ENCODE measurements around the gene ENTR1. TPM values are rescaled to one million over a fixed set of nuclear protein-coding genes. Genes with fewer than 3 reads are reported as not detected.

Gene ENTR1
- total and polyA plus RNA-seq, 2 of the 13 experiments (the other 11 are each of a cell fraction or from before 2014, with no cell fraction given): 70.1 to 76.4 TPM

GRCh38 chr9:136370037-136370436, 40.4 kb downstream of the ENTR1 start:
- Histone ChIP-seq H3K4me2 (ENCODE audit: low read depth, low read length) (no peak overlapping the region), H3K9me3 (ENCODE audit: low read length) (no peaks in the 10 kb centered on the region), H4K20me1 (ENCODE audit: insufficient read depth, low read length) (no peaks in the 10 kb centered on the region), H2AFZ (ENCODE audit: low read length) (no peak overlapping the region), H3K9ac (ENCODE audit: insufficient read depth, low read depth, low read length) (no peak overlapping the region), H3K27ac (ENCODE audit: extremely low read length, insufficient read depth, low read length) (no peak overlapping the region), H3K79me2 (ENCODE audit: insufficient read depth, low read length) (no peaks in the 10 kb centered on the region), H3K27me3 (ENCODE audit: control insufficient read depth in 1 of 2, insufficient read depth in 2 of 2, low read length in 2 of 2) (no peaks in the 10 kb centered on the region; a peak in 1 of 5 replicates), H3K36me3 (replicated peaks in 1 of 2; ENCODE audit: control insufficient read depth in 1 of 2, insufficient read depth in 2 of 2, low read length in 2 of 2) (peaks cover 0 to 2% of the 10 kb centered on the region in 2 experiments; a peak in 1 of 5 replicates), H3K4me3 (replicated peaks in 1 of 3; ENCODE audit: insufficient read depth in 1 of 3, low read depth in 2 of 3, low read length in 3 of 3) (no peak overlapping the region), H3K4me1 (ENCODE audit: insufficient read depth, low read length) (peaks cover 27% of the 10 kb centered on the region)
- no peak for DNase-seq (ENCODE audit: low spot score)
- 100% methylated on average over 2 of the region's 19 CpGs for WGBS (ENCODE audit: low lambda C conversion rate)
- in situ Hi-C loops (cut with HindIII; ENCODE audit: extremely low pct_ligation_motif_present, low pct_unique_long_range_greater_than_20kb) (no loop called here), intact Hi-C loops (cut with micrococcal nuclease; ENCODE audit: unreplicated experiment) (loop anchor here (5.0 kb wide), 1 partner anchor 33 kb away; no protein-coding TSS in a partner anchor)
- CTCF ChIA-PET (ENCODE audit: low intra/inter-chr PET ratio, low total read pairs): no interaction called here
- no TSS peak for BruUV-seq (replicated peaks)
- FAIRE-seq: no peak
- POLR2A ChIA-PET: no interaction called here
- TF ChIP-seq ZNF646 (CRISPR knock-in tag; IDR thresholded peaks at IDR 0.05) (no peak), ZNF33A (CRISPR knock-in tag; IDR thresholded peaks at IDR 0.05; ENCODE audit: borderline replicate concordance) (no peak), TOPORS (CRISPR knock-in tag; IDR thresholded peaks at IDR 0.05) (no peak), ZBTB7A (CRISPR knock-in tag; IDR thresholded peaks at IDR 0.05) (no peak), BHLHE40 (IDR thresholded peaks at IDR 0.05; ENCODE audit: low read length) (no peak), ZNF543 (CRISPR knock-in tag; IDR thresholded peaks at IDR 0.05) (no peak), ZNF850 (CRISPR knock-in tag; conservative IDR thresholded peaks at IDR 0.05) (no peak), HIVEP1 (CRISPR knock-in tag; IDR thresholded peaks at IDR 0.05) (no peak)
- no peak for ATAC-seq

All from HepG2 (cell line).